HEK293T (cell line): ENCODE data around the gene C2orf76.

ENCODE experiments used
- CTCF ChIA-PET: fragments of 350-600 bp; formaldehyde crosslinking; extraction: SDS; loops from one replicate; lab custom pipeline; 2021; ENCODE audit warnings: antibody characterized with exemption, inconsistent platforms; lab: Yijun Ruan, JAX
- POLR2A ChIA-PET: fragments of 350-600 bp; formaldehyde crosslinking; extraction: SDS; loops from one replicate; lab custom pipeline; 2020; ENCODE audit warnings: antibody characterized with exemption, inconsistent platforms; lab: Yijun Ruan, JAX
- DNase-seq: peaks from one replicate; pipeline ENCODE4 v3.0.0; 2012; ENCODE audit warnings: mixed read lengths; ENCODE audit errors: extremely low spot score
- ARNT ChIP-seq: fragments of 450-650 bp; IDR thresholded peaks from 2 replicates; pipeline ENCODE4 v1.6.1; 2017; ENCODE audit warnings: mild to moderate bottlenecking
- BHLHE40 ChIP-seq: fragments of 450-650 bp; IDR thresholded peaks from 2 replicates; pipeline ENCODE4 v1.6.1; 2016; ENCODE audit warnings: mild to moderate bottlenecking, moderate library complexity, borderline replicate concordance
- CTBP1 ChIP-seq: fragments of 450-650 bp; IDR thresholded peaks from 2 replicates; pipeline ENCODE4 v1.6.1; 2016; ENCODE audit warnings: borderline replicate concordance
- ELF4 ChIP-seq: fragments of 450-650 bp; IDR thresholded peaks from 2 replicates; pipeline ENCODE4 v1.6.1; 2017; ENCODE audit warnings: antibody characterized with exemption
- FOXA1 ChIP-seq: fragments of 450-650 bp; IDR thresholded peaks from 2 replicates; pipeline ENCODE4 v1.6.1; 2016; ENCODE audit warnings: mild to moderate bottlenecking
- FOXK2 ChIP-seq: fragments of 450-650 bp; IDR thresholded peaks from 2 replicates; pipeline ENCODE4 v1.6.1; 2016; ENCODE audit warnings: mild to moderate bottlenecking
- FOXM1 ChIP-seq: fragments of 450-650 bp; IDR thresholded peaks from 2 replicates; pipeline ENCODE4 v1.6.1; 2017; ENCODE audit warnings: mild to moderate bottlenecking, borderline replicate concordance
- HDGF ChIP-seq: fragments of 450-650 bp; IDR thresholded peaks from 2 replicates; pipeline ENCODE4 v1.6.1; 2017; ENCODE audit warnings: antibody characterized with exemption, borderline replicate concordance
- L3MBTL2 ChIP-seq: fragments of 450-650 bp; conservative IDR thresholded peaks from 2 replicates; pipeline ENCODE4 v1.6.1; 2016; ENCODE audit warnings: mild to moderate bottlenecking
- LEF1 ChIP-seq: fragments of 450-650 bp; IDR thresholded peaks from 2 replicates; pipeline ENCODE4 v1.6.1; 2017; ENCODE audit warnings: mild to moderate bottlenecking, borderline replicate concordance
- NFRKB ChIP-seq: fragments of 450-650 bp; IDR thresholded peaks from 2 replicates; pipeline ENCODE4 v1.6.1; 2016; ENCODE audit warnings: mild to moderate bottlenecking, moderate library complexity
- PKNOX1 ChIP-seq: fragments of 450-650 bp; IDR thresholded peaks from 2 replicates; pipeline ENCODE4 v1.6.1; 2016
- SP1 ChIP-seq: fragments of 450-650 bp; IDR thresholded peaks from 2 replicates; pipeline ENCODE4 v1.6.1; 2017
- SUZ12 ChIP-seq: fragments of 450-650 bp; IDR thresholded peaks from 2 replicates; pipeline ENCODE4 v1.6.1; 2016; ENCODE audit warnings: mild to moderate bottlenecking
- TARDBP ChIP-seq: fragments of 450-650 bp; IDR thresholded peaks from 2 replicates; pipeline ENCODE4 v1.6.1; 2016
- ZNF384 ChIP-seq: fragments of 450-650 bp; IDR thresholded peaks from 2 replicates; pipeline ENCODE4 v1.6.1; 2016

The C2orf76 gene

GRCh38 chr2:119339562-119339923, 27.1 kb downstream of the C2orf76 start:
- DNase-seq = no peak
- ChIA-PET POLR2A (no interaction called here), CTCF (no interaction called here)

GRCh38 chr2:119338826-119339561, 27.6 kb downstream of the C2orf76 start:
- ChIA-PET POLR2A (no interaction called here), CTCF (interaction anchor here (0.6 kb wide), 1 partner anchor 600 kb away, joined by 3 read pairs; no protein-coding TSS in a partner anchor)
- no peak for DNase-seq
- no peak for TF ChIP-seq SUZ12
- TF ChIP-seq FOXK2 = no peak
- no peak for TF ChIP-seq CTBP1
- no peak for TF ChIP-seq SP1
- no peak for TF ChIP-seq TARDBP
- TF ChIP-seq BHLHE40 = no peak
- TF ChIP-seq L3MBTL2 = no peak
- no peak for TF ChIP-seq ZNF384
- no peak for TF ChIP-seq NFRKB
- TF ChIP-seq FOXA1 = no peak
- TF ChIP-seq FOXM1 = no peak
- no peak for TF ChIP-seq PKNOX1

More at GRCh38 chr2:119339562-119339923, 27.1 kb downstream of the C2orf76 start:
- TF ChIP-seq FOXM1 = no peak
- TF ChIP-seq CTBP1 = no peak
- no peak for TF ChIP-seq PKNOX1
- TF ChIP-seq TARDBP = no peak
- TF ChIP-seq ELF4 = no peak
- TF ChIP-seq ARNT = no peak
- TF ChIP-seq SP1 = no peak
- no peak for TF ChIP-seq NFRKB

GRCh38 chr2:119338272-119338671, 28.4 kb downstream of the C2orf76 start:
- no peak for TF ChIP-seq ELF4
- TF ChIP-seq FOXA1 = no peak
- TF ChIP-seq ZNF384 = no peak
- no peak for TF ChIP-seq SUZ12
- TF ChIP-seq BHLHE40 = no peak
- no peak for TF ChIP-seq L3MBTL2
- TF ChIP-seq TARDBP = no peak
- no peak for TF ChIP-seq NFRKB
- no peak for TF ChIP-seq ARNT
- no peak for TF ChIP-seq HDGF
- no peak for TF ChIP-seq PKNOX1
- ChIA-PET POLR2A (no interaction called here), CTCF (interaction anchor here (0.6 to 0.7 kb wide), 2 partner anchors 13 to 601 kb away, joined by 3 read pairs; no protein-coding TSS in a partner anchor)
- no peak for DNase-seq

GRCh38 chr2:119337749-119338148, 28.9 kb downstream of the C2orf76 start:
- no peak for DNase-seq
- TF ChIP-seq ZNF384 (no peak), ARNT (no peak), HDGF (no peak), ELF4 (no peak), NFRKB (no peak), SUZ12 (no peak), LEF1 (no peak), PKNOX1 (no peak), FOXK2 (no peak), CTBP1 (no peak), TARDBP (no peak), FOXM1 (no peak), FOXA1 (no peak), SP1 (no peak), BHLHE40 (no peak), L3MBTL2 (no peak)
- CTCF ChIA-PET = interaction anchor here (0.7 kb wide), 1 partner anchor 13 kb away, joined by 3 read pairs; no protein-coding TSS in a partner anchor
- POLR2A ChIA-PET = no interaction called here

- ChIA-PET CTCF (no interaction called here), POLR2A (no interaction called here)
- no peak for DNase-seq
- no peak for TF ChIP-seq ARNT
- TF ChIP-seq FOXM1 = no peak
- TF ChIP-seq LEF1 = no peak
- no peak for TF ChIP-seq L3MBTL2
- no peak for TF ChIP-seq BHLHE40
- TF ChIP-seq TARDBP = no peak
- no peak for TF ChIP-seq ELF4
- no peak for TF ChIP-seq HDGF
- no peak for TF ChIP-seq FOXA1
- TF ChIP-seq ZNF384 = no peak
- TF ChIP-seq SUZ12 = no peak
- TF ChIP-seq PKNOX1 = no peak
- no peak for TF ChIP-seq SP1
- no peak for TF ChIP-seq CTBP1
Observed at GRCh38 chr2:119333833-119334232, 32.8 kb downstream of the C2orf76 start.
